Thyroid gland (tissue), 4 donors: ENCODE results near the gene LEMD1. TPM values are rescaled to one million over a fixed set of nuclear protein-coding genes. Genes with fewer than 3 reads are reported as not detected.

Source experiments
- DNase-seq, 2 donors: peaks; one replicate each; pipeline ENCODE4 v3.0.0-alpha.2; 2019
- H3K27ac ChIP-seq, 3 donors: fragments of 200-600 bp; sonication (generic); 1 replicate in 2 of 3; 2 replicates in 1 of 3; pipeline ENCODE4 v1.5.1; 2016 to 2019; ENCODE audit warnings: mild to moderate bottlenecking in 1 of 3, moderate library complexity in 1 of 3
- H3K27me3 ChIP-seq: fragments of 200-600 bp; sonication (generic); one replicate; pipeline ENCODE4 v1.5.1; 2019
- H3K36me3 ChIP-seq, 2 donors: fragments of 200-600 bp; sonication (generic); one replicate each; pipeline ENCODE4 v1.5.1; 2016 to 2019
- H3K4me1 ChIP-seq, 2 donors: fragments of 200-600 bp; sonication (generic); one replicate each; pipeline ENCODE4 v1.5.1; 2017 to 2019
- H3K4me3 ChIP-seq, 3 donors: fragments of 200-600 bp; sonication (generic); replicated peaks in 1 of 3; 1 replicate in 2 of 3; 2 replicates in 1 of 3; pipeline ENCODE4 v1.5.1; 2016; ENCODE audit warnings: mild to moderate bottlenecking in 1 of 3
- H3K9me3 ChIP-seq: fragments of 200-600 bp; sonication (generic); one replicate; pipeline ENCODE4 v1.5.1; 2017
- CTCF ChIP-seq, 6 experiments: fragments of 200-600 bp in 3 of 6; fragments of 450-650 bp in 3 of 6; sonication (generic) in 3 of 6; IDR thresholded peaks; one replicate each; pipeline ENCODE4 v1.5.1; 2016 to 2019; ENCODE audit warnings: antibody characterized with exemption in 6 of 6, mild to moderate bottlenecking in 2 of 6, inconsistent platforms in 1 of 6, moderate library complexity in 1 of 6
- POLR2A ChIP-seq, 2 donors: fragments of 450-650 bp; IDR thresholded peaks; one replicate each; pipeline ENCODE4 v1.6.1; 2017; ENCODE audit warnings: antibody characterized with exemption in 2 of 2, mild to moderate bottlenecking in 2 of 2, moderate library complexity in 1 of 2
- WGBS, 2 donors: methylation state at CpG; one replicate each; pipeline ENCODE4 v1.1.5; 2017; 5-methylcytosine and 5-hydroxymethylcytosine counted together
- intact Hi-C: fragments of 100-400 bp; cut with DNase I; formaldehyde crosslinking; loops from one replicate; pipeline ENCODE4 v1.15.1; 2023
- microRNA counts, 2 donors: library from miRNA; unstranded; fragments of <30 nt; microRNA quantifications; one replicate each; lab custom pipeline; 2016 to 2017
- microRNA-seq: library from miRNA; unstranded; fragments of <30 nt; microRNA quantifications from one replicate; pipeline ENCODE4, GENCODE V29; 2016
- small RNA-seq: library from RNA; depleted of rRNA; stranded (forward); fragments of <200 nt; gene quantifications from one replicate; pipeline ENCODE3, GENCODE V24; 2016
- total RNA-seq, 4 donors: library from RNA; depleted of rRNA; stranded (reverse); fragments of >200 nt; gene quantifications; one replicate each; pipeline ENCODE4 v1.2.3, GENCODE V29; 2016

The LEMD1 gene
- total RNA-seq, 4 donors from 2014 or later, result 0.67 to 7.3 (median 6.0) TPM

- H3K4me1 ChIP-seq, result peaks cover 8 to 18% of the 10 kb centered on the region in 2 donors
- no peak overlapping the region for H3K4me3 ChIP-seq
- no peaks in the 10 kb centered on the region for H3K36me3 ChIP-seq
- intact Hi-C loops, result no loop called here
- no peaks in the 10 kb centered on the region for H3K27me3 ChIP-seq
- no peak for DNase-seq
- no peak for TF ChIP-seq POLR2A (IDR thresholded peaks at IDR 0.05)
- no peak for TF ChIP-seq CTCF (IDR thresholded peaks at IDR 0.05)
- peak overlapping the region in 2 of 3 donors; percentile 70 to 74 for H3K27ac ChIP-seq
- no peaks in the 10 kb centered on the region for H3K9me3 ChIP-seq
- 48 to 53% methylated on average over 6 to 7 of the region's 7 CpGs for whole genome bisulfite sequencing, 2 donors
Observed at GRCh38 chr1:205338011-205338410, 83.8 kb downstream of the LEMD1 start.

GRCh38 chr1:205337481-205337880, 84.4 kb downstream of the LEMD1 start:
- TF ChIP-seq CTCF (IDR thresholded peaks at IDR 0.05), result no peak
- no peak for TF ChIP-seq POLR2A (IDR thresholded peaks at IDR 0.05)
- peak in 1 of 2 donors; percentile 17 for DNase-seq
- Histone ChIP-seq H3K4me1 (peaks cover 8 to 18% of the 10 kb centered on the region in 2 donors), H3K27ac (peak overlapping the region; percentile 44 to 74 (median 70)), H3K36me3 (no peaks in the 10 kb centered on the region), H3K4me3 (no peak overlapping the region), H3K9me3 (no peaks in the 10 kb centered on the region), H3K27me3 (no peaks in the 10 kb centered on the region)
- intact Hi-C loops, result no loop called here
- 57% methylated on average over 5 to 7 of the region's 7 CpGs for WGBS, 2 donors

- no peak overlapping the region for H3K27ac ChIP-seq
- no peaks in the 10 kb centered on the region for H3K36me3 ChIP-seq
- 3% methylated on average over 4 of the region's 4 CpGs for WGBS, 2 donors
- peak; percentile 84 to 91 for DNase-seq
- peak; percentile 59 to 98 (median 93) for TF ChIP-seq CTCF (IDR thresholded peaks at IDR 0.05)
- no peak for TF ChIP-seq POLR2A (IDR thresholded peaks at IDR 0.05)
- intact Hi-C loops, result no loop called here
- H3K4me1 ChIP-seq, result peaks cover 8 to 18% of the 10 kb centered on the region in 2 donors
- no peak overlapping the region for H3K4me3 ChIP-seq
- no peaks in the 10 kb centered on the region for H3K27me3 ChIP-seq
- no peaks in the 10 kb centered on the region for H3K9me3 ChIP-seq
Observed at GRCh38 chr1:205335692-205336091, 86.2 kb downstream of the LEMD1 start.

GRCh38 chr1:205332015-205332791, 89.7 kb downstream of the LEMD1 start:
- WGBS, 2 donors, result 80% methylated on average over 11 of the region's 11 CpGs
- H3K36me3 ChIP-seq, result no peaks in the 10 kb centered on the region

More at GRCh38 chr1:205332015-205332791, 89.7 kb downstream of the LEMD1 start:
- Histone ChIP-seq H3K4me1 (peaks cover 8 to 38% of the 10 kb centered on the region in 2 donors), H3K27ac (peak overlapping the region in 1 of 3 donors; percentile 7), H3K4me3 (no peak overlapping the region), H3K27me3 (no peaks in the 10 kb centered on the region), H3K9me3 (no peaks in the 10 kb centered on the region)
- no peak for DNase-seq
- intact Hi-C loops, result no loop called here
- TF ChIP-seq CTCF (IDR thresholded peaks at IDR 0.05), result no peak
- TF ChIP-seq POLR2A (IDR thresholded peaks at IDR 0.05), result no peak

MicroRNAs within 50 kb of the gene (microRNA counts, 767-probe panel; counts per million panel counts)
- microRNA hsa-miR-135b-5p (lab: Ali Mortazavi, UCI), result 4,339 to 7,680 counts per million in 2 donors

Small RNAs within 50 kb of the gene (microRNA-seq; reads per million reads assigned to microRNA genes)
- 1,076 reads per million, percentile 82 among the genes with 10 or more reads in this experiment for gene MIR135B

Small RNAs within 50 kb of the gene (small RNA-seq; reads per million reads assigned to genes)
- gene MIR135B (0.75 reads per million), gene SNRPGP10 (not detected)

Other genes with a start within 250 kb of the LEMD1 start
- 10 to 100 TPM; 12.9 to 21.1 (median 17.5) TPM for gene DSTYK, start 210.4 kb downstream of the LEMD1 start, total RNA-seq
- 1 to 10 TPM; 2.3 to 3.6 (median 3.1) TPM for gene TMCC2, start 194.1 kb downstream of the LEMD1 start, total RNA-seq
- gene NUAK2, start 100.3 kb downstream of the LEMD1 start, total RNA-seq, result 10 to 100 TPM; 16.8 to 41.0 (median 26.8) TPM
- gene KLHDC8A, start 65.1 kb downstream of the LEMD1 start, total RNA-seq, result 1 to 10 TPM; 1.1 to 2.0 (median 1.5) TPM
- 1 to 10 TPM; 2.3 to 4.2 (median 3.2) TPM for gene BLACAT1, start 34.0 kb upstream of the LEMD1 start, total RNA-seq
- gene CDK18, start 82.6 kb upstream of the LEMD1 start, total RNA-seq, result 10 to 100 TPM; 13.6 to 22.4 (median 16.9) TPM
- 10 to 100 TPM; 18.0 to 33.9 (median 28.4) TPM for gene ELK4, start 210.0 kb upstream of the LEMD1 start, total RNA-seq